NCI-H345 treated with DMSO at 0.1 percent for 48 hours (cell line): ENCODE measurements around the gene FHL3.
A peak's percentile ranks its signal among the peaks of the same experiment; 100 is the strongest.

Experiments used
- DNase-seq: peaks from one replicate; lab custom pipeline; 2025; ENCODE audit not compliant: unreplicated experiment; lab: John Stamatoyannopoulos, UW

Gene FHL3

GRCh38 chr1:38005195-38006007, at the start of gene FHL3:
FHL3 (minus strand) TSS chr1:38005514; CDS start chr1:37999412, 6,102 bp downstream.
- no peak for DNase-seq

GRCh38 chr1:38053416-38054091, 48.2 kb upstream of the FHL3 start:
- no peak for DNase-seq

GRCh38 chr1:38052750-38053415, 47.6 kb upstream of the FHL3 start:
- no peak for DNase-seq

- DNase-seq: no peak
Measured at GRCh38 chr1:38051079-38051543, 45.8 kb upstream of the FHL3 start.

- no peak for DNase-seq
Measured at GRCh38 chr1:38050397-38051078, 45.2 kb upstream of the FHL3 start.

GRCh38 chr1:38047603-38048141, 42.4 kb upstream of the FHL3 start:
- no peak for DNase-seq

- DNase-seq: peak; percentile 33
Measured at GRCh38 chr1:38046884-38047602, 41.7 kb upstream of the FHL3 start.

- no peak for DNase-seq
Measured at GRCh38 chr1:38046333-38046883, 41.1 kb upstream of the FHL3 start, which contains the start of gene POU3F1. POU3F1 (minus strand) TSS chr1:38046793; CDS start chr1:38046743, 50 bp downstream.

GRCh38 chr1:38045401-38046332, 40.4 kb upstream of the FHL3 start:
- no peak for DNase-seq

GRCh38 chr1:38044221-38045215, 39.2 kb upstream of the FHL3 start:
- no peak for DNase-seq

- no peak for DNase-seq
Measured at GRCh38 chr1:38043036-38043747, 37.9 kb upstream of the FHL3 start.

GRCh38 chr1:38041936-38042834, 36.9 kb upstream of the FHL3 start:
- no peak for DNase-seq

GRCh38 chr1:38039331-38040088, 34.2 kb upstream of the FHL3 start:
- DNase-seq: no peak

- no peak for DNase-seq
Measured at GRCh38 chr1:38038861-38039260, 33.5 kb upstream of the FHL3 start.
